HCT116 (cell line): ENCODE measurements around the gene PHACTR1. TPM values are rescaled to one million over a fixed set of nuclear protein-coding genes. Genes with fewer than 3 reads are reported as not detected.

Experiments
- ATAC-seq: fragments of 200-7000 bp; cut with Tn5 transposase; 2 replicates; pipeline ENCODE4 v1.9.1; 2020; ENCODE audit warnings: mild to moderate bottlenecking, moderate library complexity
- BruUV-seq: library from RNA; stranded (reverse); fragments of 400-500 nt; replicated peaks from 2 replicates; lab custom pipeline; 2021; lab: Mats Ljungman, UMichigan
- CTCF ChIA-PET: fragments of 300-600 bp; sonication (Branson Sonifier 250); formaldehyde crosslinking; loops from one replicate; lab custom pipeline; 2021; ENCODE audit warnings: antibody characterized with exemption; lab: Charles Lee
- POLR2A ChIA-PET: fragments of 300-600, 350-600 bp; sonication (Branson Sonifier 250); formaldehyde crosslinking; loops from one replicate; lab custom pipeline; 2021; ENCODE audit warnings: antibody characterized with exemption; lab: Charles Lee
- RAD21 ChIA-PET, 2 experiments: fragments of 300-600 bp; sonication (Branson Sonifier 250); formaldehyde crosslinking; loops; one replicate each; lab custom pipeline; 2023; ENCODE audit warnings: low total read pairs in 2 of 2; ENCODE audit not compliant: uncharacterized antibody in 2 of 2, unreplicated experiment in 2 of 2, low non-redundant PET in 1 of 2; lab: Charles Lee
- DNase-seq: peaks from one replicate; pipeline ENCODE4 v3.0.0-alpha.2; 2010; ENCODE audit warnings: low read depth, low spot score
- H2AFZ ChIP-seq: fragments of 200-600 bp; shearing (Covaris generic), sonication (generic); 2 replicates; pipeline ENCODE4 v1.6.1; 2017; ENCODE audit warnings: low read depth, mixed run types, mixed read lengths, antibody characterized with exemption, low read length; ENCODE audit not compliant: poor library complexity, severe bottlenecking
- H3K27ac ChIP-seq: 2 replicates; pipeline ENCODE4 v1.5.1; 2012; ENCODE audit warnings: low read depth, low read length
- H3K27me3 ChIP-seq: fragments of 200-600 bp; sonication (generic); 2 replicates; pipeline ENCODE4 v1.6.1; 2016; ENCODE audit warnings: mixed run types, low read length, mixed read lengths; ENCODE audit not compliant: insufficient read depth
- H3K36me3 ChIP-seq, 2 experiments: fragments of 200-500 bp in 1 of 2; fragments of 200-600 bp in 1 of 2; sonication (Bioruptor generic) in 1 of 2; sonication (generic) in 1 of 2; 2 replicates each; pipeline versions ENCODE4 v1.5.1 to v1.6.1; 2014 to 2016; ENCODE audit warnings: low read length in 2 of 2, inconsistent platforms in 1 of 2, mixed read lengths in 1 of 2, mixed run types in 1 of 2; ENCODE audit not compliant: insufficient read depth in 2 of 2, control insufficient read depth in 1 of 2
- H3K4me1 ChIP-seq, 2 experiments: fragments of 200-600 bp in 1 of 2; sonication (generic) in 1 of 2; 2 replicates each; pipeline versions ENCODE4 v1.5.1 to v1.6.1; 2012 to 2017; ENCODE audit warnings: low read length in 2 of 2, inconsistent platforms in 1 of 2, mild to moderate bottlenecking in 1 of 2, mixed read lengths in 1 of 2, mixed run types in 1 of 2, moderate library complexity in 1 of 2; ENCODE audit not compliant: insufficient read depth in 2 of 2, control insufficient read depth in 1 of 2
- H3K4me2 ChIP-seq: fragments of 200-600 bp; sonication (generic); 2 replicates; pipeline ENCODE4 v1.6.1; 2017; ENCODE audit warnings: mixed run types, low read length, mixed read lengths
- H3K4me3 ChIP-seq, 2 experiments: fragments of 200-600 bp in 1 of 2; sonication (generic) in 1 of 2; replicated peaks in 1 of 2; 2 replicates each; pipeline ENCODE4 v1.5.1; 2011 to 2016; ENCODE audit warnings: low read length in 2 of 2, control low read depth in 1 of 2, low read depth in 1 of 2, mild to moderate bottlenecking in 1 of 2, mixed read lengths in 1 of 2, mixed run types in 1 of 2
- H3K79me2 ChIP-seq: fragments of 200-600 bp; sonication (generic); 2 replicates; pipeline ENCODE4 v1.6.1; 2017; ENCODE audit warnings: mild to moderate bottlenecking, mixed run types, low read length, moderate library complexity, mixed read lengths; ENCODE audit not compliant: insufficient read depth
- H3K9ac ChIP-seq: fragments of 200-600 bp; sonication (generic); 2 replicates; pipeline ENCODE4 v1.6.1; 2016; ENCODE audit warnings: low read length, mixed read lengths
- H3K9me2 ChIP-seq: fragments of 200-600 bp; sonication (generic), shearing (Covaris generic); 2 replicates; pipeline ENCODE4 v1.6.1; 2017; ENCODE audit warnings: mixed run types, mild to moderate bottlenecking, moderate library complexity; ENCODE audit not compliant: insufficient read depth
- H3K9me3 ChIP-seq, 2 experiments: fragments of 200-500 bp in 1 of 2; fragments of 200-600 bp in 1 of 2; sonication (Bioruptor generic) in 1 of 2; sonication (generic) in 1 of 2; 2 replicates each; pipeline ENCODE4 v1.6.1; 2014 to 2017; ENCODE audit warnings: low read length in 2 of 2, mixed read lengths in 2 of 2, inconsistent platforms in 1 of 2, low read depth in 1 of 2, mild to moderate bottlenecking in 1 of 2, mixed run types in 1 of 2, moderate library complexity in 1 of 2; ENCODE audit not compliant: control insufficient read depth in 1 of 2, insufficient read depth in 1 of 2
- H4K20me1 ChIP-seq: fragments of 200-600 bp; sonication (generic), shearing (Covaris generic); 2 replicates; pipeline ENCODE4 v1.6.1; 2017; ENCODE audit warnings: mixed run types, mild to moderate bottlenecking, moderate library complexity; ENCODE audit not compliant: insufficient read depth
- CBX3 ChIP-seq: IDR thresholded peaks from 2 replicates; pipeline ENCODE4 v1.6.1; 2012; ENCODE audit warnings: low read depth
- CEBPB ChIP-seq: IDR thresholded peaks from 2 replicates; pipeline ENCODE4 v1.6.1; 2012; ENCODE audit warnings: low read depth
- EZH2phosphoT487 ChIP-seq: fragments of 200-600 bp; IDR thresholded peaks from 2 replicates; pipeline ENCODE4 v1.6.1; 2018; ENCODE audit warnings: antibody characterized with exemption, borderline replicate concordance
- FOSL1 ChIP-seq: IDR thresholded peaks from 2 replicates; pipeline ENCODE4 v1.6.1; 2012; ENCODE audit warnings: low read depth
- POLR2AphosphoS5 ChIP-seq: IDR thresholded peaks from 2 replicates; pipeline ENCODE4 v1.6.1; 2011; ENCODE audit warnings: mild to moderate bottlenecking, low read depth, low read length, moderate library complexity
- SP1 ChIP-seq: IDR thresholded peaks from 2 replicates; pipeline ENCODE4 v1.6.1; 2012; ENCODE audit warnings: low read depth
- SRF ChIP-seq: IDR thresholded peaks from 2 replicates; pipeline ENCODE4 v1.6.1; 2012; ENCODE audit warnings: low read depth
- TCF7L2 ChIP-seq: IDR thresholded peaks from 2 replicates; pipeline ENCODE4 v1.7.0; 2011; ENCODE audit warnings: borderline replicate concordance, inconsistent platforms; ENCODE audit not compliant: insufficient read depth, insufficient read length; ENCODE audit errors: extremely low read depth
- ZFX ChIP-seq: fragments of 450-650 bp; IDR thresholded peaks from 2 replicates; pipeline ENCODE4 v1.6.1; 2017
- intact Hi-C: fragments of 100-400 bp; cut with micrococcal nuclease; formaldehyde crosslinking; loops from 2 replicates; pipeline ENCODE4 v1.10.0; 2022
- total RNA-seq: library from RNA; stranded (reverse); gene quantifications from one replicate; pipeline ENCODE4 v1.2.1, GENCODE V29; 2021; ENCODE audit not compliant: unreplicated experiment
- TF ChIP-seq, protein P1 (sequence below): IDR thresholded peaks from 2 replicates; pipeline ENCODE4 v1.6.1; 2012
- TF ChIP-seq, protein P2 (sequence below): IDR thresholded peaks from 2 replicates; pipeline ENCODE4 v1.6.1; 2011; ENCODE audit warnings: mild to moderate bottlenecking, low read length, moderate library complexity; ENCODE audit not compliant: insufficient replicate concordance; ENCODE audit errors: extremely low read depth
- TF ChIP-seq, protein P3 (sequence below): IDR thresholded peaks from 2 replicates; pipeline ENCODE4 v1.6.1; 2012
- TF ChIP-seq, protein P4 (sequence below), 3 experiments: fragments of 200-600 bp in 1 of 3; sonication (generic) in 1 of 3; IDR thresholded peaks in 2 of 3; conservative IDR thresholded peaks in 1 of 3; 2 replicates each; pipeline ENCODE4 v1.5.1; 2012 to 2017; ENCODE audit warnings: low read depth in 2 of 3, low read length in 2 of 3, antibody characterized with exemption in 1 of 3, borderline replicate concordance in 1 of 3, control low read depth in 1 of 3, mild to moderate bottlenecking in 1 of 3, mixed read lengths in 1 of 3, mixed run types in 1 of 3, moderate library complexity in 1 of 3; ENCODE audit not compliant: insufficient read depth in 1 of 3

Gene PHACTR1
- total RNA-seq, 1 experiment from 2014 or later, result 0.17 TPM

DNA sequence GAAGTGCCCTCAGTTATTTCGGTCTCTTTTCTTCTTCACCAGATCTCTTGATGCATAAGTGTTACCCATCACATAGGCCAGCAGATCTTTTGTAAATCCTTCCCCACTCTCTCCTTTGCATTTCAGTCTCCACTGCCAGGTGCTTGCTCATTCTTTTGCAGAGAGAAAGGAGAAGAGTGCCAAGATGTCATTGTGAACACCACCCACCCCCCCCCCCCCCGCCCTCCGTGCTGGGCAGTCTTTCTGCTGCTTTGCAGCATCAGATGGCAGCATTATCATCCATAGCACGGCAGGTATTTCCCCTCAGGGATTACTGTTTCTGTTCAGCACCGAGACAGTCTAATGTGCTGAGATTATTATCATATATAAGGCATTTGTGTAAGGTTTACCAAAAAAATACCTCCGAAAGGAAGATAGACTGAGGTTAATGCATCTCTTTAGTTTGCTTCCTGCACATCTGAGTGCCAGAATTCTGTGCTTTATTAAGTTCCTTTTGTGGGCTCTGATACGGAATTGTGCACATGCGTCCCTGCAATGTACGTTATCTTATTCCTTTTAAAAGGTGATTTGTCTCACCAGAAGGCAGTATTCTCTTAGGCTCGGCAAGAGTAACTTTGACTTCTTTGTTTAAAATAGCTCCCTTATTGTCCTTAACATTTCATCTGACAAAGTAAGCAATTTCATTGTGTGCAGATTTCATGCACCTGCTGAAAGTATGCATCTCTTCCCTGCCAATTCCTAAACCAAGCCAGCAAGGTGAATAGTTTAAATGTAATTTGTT lies 128.8 kb downstream of the PHACTR1 start:
- no peaks in the 10 kb centered on the region for H3K36me3 ChIP-seq
- H3K4me1 ChIP-seq, result no peaks in the 10 kb centered on the region
- RAD21 ChIA-PET, result no interaction called here
- no peaks in the 10 kb centered on the region for H3K9me2 ChIP-seq
- DNase-seq (no peak), ATAC-seq (no peak)
- no peak overlapping the region for H3K27ac ChIP-seq
- H3K9me3 ChIP-seq, result no peaks in the 10 kb centered on the region
- POLR2A ChIA-PET, result no interaction called here
- no peak overlapping the region for H3K4me2 ChIP-seq
- H2AFZ ChIP-seq, result no peak overlapping the region
- H3K79me2 ChIP-seq, result no peaks in the 10 kb centered on the region
- intact Hi-C loops, result no loop called here
- TF ChIP-seq EZH2phosphoT487 (no peak), ZFX (no peak), SP1 (no peak), CEBPB (no peak), CBX3 (no peak), POLR2AphosphoS5 (no peak), SRF (no peak), FOSL1 (no peak), TCF7L2 (no peak)
- TF ChIP-seq, protein P1, sequence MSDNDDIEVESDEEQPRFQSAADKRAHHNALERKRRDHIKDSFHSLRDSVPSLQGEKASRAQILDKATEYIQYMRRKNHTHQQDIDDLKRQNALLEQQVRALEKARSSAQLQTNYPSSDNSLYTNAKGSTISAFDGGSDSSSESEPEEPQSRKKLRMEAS, result no peak
- TF ChIP-seq, protein P2, sequence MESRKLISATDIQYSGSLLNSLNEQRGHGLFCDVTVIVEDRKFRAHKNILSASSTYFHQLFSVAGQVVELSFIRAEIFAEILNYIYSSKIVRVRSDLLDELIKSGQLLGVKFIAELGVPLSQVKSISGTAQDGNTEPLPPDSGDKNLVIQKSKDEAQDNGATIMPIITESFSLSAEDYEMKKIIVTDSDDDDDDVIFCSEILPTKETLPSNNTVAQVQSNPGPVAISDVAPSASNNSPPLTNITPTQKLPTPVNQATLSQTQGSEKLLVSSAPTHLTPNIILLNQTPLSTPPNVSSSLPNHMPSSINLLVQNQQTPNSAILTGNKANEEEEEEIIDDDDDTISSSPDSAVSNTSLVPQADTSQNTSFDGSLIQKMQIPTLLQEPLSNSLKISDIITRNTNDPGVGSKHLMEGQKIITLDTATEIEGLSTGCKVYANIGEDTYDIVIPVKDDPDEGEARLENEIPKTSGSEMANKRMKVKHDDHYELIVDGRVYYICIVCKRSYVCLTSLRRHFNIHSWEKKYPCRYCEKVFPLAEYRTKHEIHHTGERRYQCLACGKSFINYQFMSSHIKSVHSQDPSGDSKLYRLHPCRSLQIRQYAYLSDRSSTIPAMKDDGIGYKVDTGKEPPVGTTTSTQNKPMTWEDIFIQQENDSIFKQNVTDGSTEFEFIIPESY, result no peak
- TF ChIP-seq, protein P3, sequence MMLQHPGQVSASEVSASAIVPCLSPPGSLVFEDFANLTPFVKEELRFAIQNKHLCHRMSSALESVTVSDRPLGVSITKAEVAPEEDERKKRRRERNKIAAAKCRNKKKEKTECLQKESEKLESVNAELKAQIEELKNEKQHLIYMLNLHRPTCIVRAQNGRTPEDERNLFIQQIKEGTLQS, result no peak
- TF ChIP-seq, protein P4, sequence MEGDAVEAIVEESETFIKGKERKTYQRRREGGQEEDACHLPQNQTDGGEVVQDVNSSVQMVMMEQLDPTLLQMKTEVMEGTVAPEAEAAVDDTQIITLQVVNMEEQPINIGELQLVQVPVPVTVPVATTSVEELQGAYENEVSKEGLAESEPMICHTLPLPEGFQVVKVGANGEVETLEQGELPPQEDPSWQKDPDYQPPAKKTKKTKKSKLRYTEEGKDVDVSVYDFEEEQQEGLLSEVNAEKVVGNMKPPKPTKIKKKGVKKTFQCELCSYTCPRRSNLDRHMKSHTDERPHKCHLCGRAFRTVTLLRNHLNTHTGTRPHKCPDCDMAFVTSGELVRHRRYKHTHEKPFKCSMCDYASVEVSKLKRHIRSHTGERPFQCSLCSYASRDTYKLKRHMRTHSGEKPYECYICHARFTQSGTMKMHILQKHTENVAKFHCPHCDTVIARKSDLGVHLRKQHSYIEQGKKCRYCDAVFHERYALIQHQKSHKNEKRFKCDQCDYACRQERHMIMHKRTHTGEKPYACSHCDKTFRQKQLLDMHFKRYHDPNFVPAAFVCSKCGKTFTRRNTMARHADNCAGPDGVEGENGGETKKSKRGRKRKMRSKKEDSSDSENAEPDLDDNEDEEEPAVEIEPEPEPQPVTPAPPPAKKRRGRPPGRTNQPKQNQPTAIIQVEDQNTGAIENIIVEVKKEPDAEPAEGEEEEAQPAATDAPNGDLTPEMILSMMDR (IDR thresholded peaks at IDR 0.05 in 2 of 3, conservative IDR thresholded peaks at IDR 0.05 in 1 of 3; ENCODE audit: borderline replicate concordance in 1 of 3, insufficient read depth in 1 of 3, low read depth in 2 of 3, low read length in 2 of 3), result no peak
- BruUV-seq, result no TSS peak
- H3K27me3 ChIP-seq, result peaks cover 44% of the 10 kb centered on the region; the same call in 1 of the 2 replicates
- H3K9ac ChIP-seq, result no peak overlapping the region
- H4K20me1 ChIP-seq, result no peaks in the 10 kb centered on the region
- CTCF ChIA-PET, result interaction anchor here (0.7 kb wide), 1 partner anchor 9 kb away, joined by 4 read pairs; no protein-coding TSS in a partner anchor
- no peak overlapping the region for H3K4me3 ChIP-seq
